H9 (cell line): ENCODE data around the gene AMOTL1. TPM values are rescaled to one million over a fixed set of nuclear protein-coding genes. Genes with fewer than 3 reads are reported as not detected.
A peak's percentile ranks its signal among the peaks of the same experiment; 100 is the strongest.

ENCODE experiments used
- DNase-seq: peaks from one replicate; pipeline ENCODE4 v3.0.0-alpha.2; 2017
- H2AFZ ChIP-seq: one replicate; pipeline ENCODE4 v1.6.1; 2013; ENCODE audit warnings: mild to moderate bottlenecking, low read length, control low read depth, moderate library complexity
- H2AK5ac ChIP-seq: 2 replicates; pipeline ENCODE4 v1.6.1; 2013; ENCODE audit warnings: low read length, control low read depth, mixed read lengths; ENCODE audit not compliant: insufficient read length
- H2BK120ac ChIP-seq: one replicate; pipeline ENCODE4 v1.6.1; 2013; ENCODE audit warnings: low read depth, mild to moderate bottlenecking, low read length, control low read depth, inconsistent platforms; ENCODE audit not compliant: poor library complexity, severe bottlenecking
- H2BK12ac ChIP-seq: 2 replicates; pipeline ENCODE4 v1.6.1; 2013; ENCODE audit warnings: low read length, control low read depth, mixed read lengths, low read depth; ENCODE audit not compliant: insufficient read length
- H2BK15ac ChIP-seq: 2 replicates; pipeline ENCODE4 v1.6.1; 2013; ENCODE audit warnings: low read depth, low read length, control low read depth
- H2BK20ac ChIP-seq: one replicate; pipeline ENCODE4 v1.6.1; 2013; ENCODE audit warnings: low read depth, mild to moderate bottlenecking, low read length, control low read depth, inconsistent platforms; ENCODE audit not compliant: poor library complexity, severe bottlenecking
- H2BK5ac ChIP-seq: 2 replicates; pipeline ENCODE4 v1.6.1; 2013; ENCODE audit warnings: low read length, control low read depth, mixed read lengths; ENCODE audit not compliant: insufficient read length
- H3K14ac ChIP-seq: 2 replicates; pipeline ENCODE4 v1.6.1; 2013; ENCODE audit warnings: low read length, control low read depth; ENCODE audit not compliant: insufficient read depth
- H3K18ac ChIP-seq: 2 replicates; pipeline ENCODE4 v1.6.1; 2013; ENCODE audit warnings: low read depth, mild to moderate bottlenecking, mixed read lengths, low read length, control low read depth; ENCODE audit not compliant: insufficient read length
- H3K23ac ChIP-seq: 2 replicates; pipeline ENCODE4 v1.6.1; 2013; ENCODE audit warnings: low read length, control low read depth, mixed read lengths, low read depth; ENCODE audit not compliant: insufficient read length
- H3K23me2 ChIP-seq: 2 replicates; pipeline ENCODE4 v1.6.1; 2013; ENCODE audit warnings: low read depth, mild to moderate bottlenecking, mixed read lengths, low read length, control low read depth; ENCODE audit not compliant: insufficient read length, poor library complexity, severe bottlenecking
- H3K27ac ChIP-seq: 2 replicates; pipeline ENCODE4 v1.5.1; 2013; ENCODE audit warnings: low read length, control low read depth, mixed read lengths, low read depth; ENCODE audit not compliant: insufficient read length
- H3K27me3 ChIP-seq: 2 replicates; pipeline ENCODE4 v1.6.1; 2013; ENCODE audit warnings: low read length, control low read depth, inconsistent platforms; ENCODE audit not compliant: insufficient read depth
- H3K4ac ChIP-seq: 2 replicates; pipeline ENCODE4 v1.6.1; 2013; ENCODE audit warnings: low read depth, mild to moderate bottlenecking, control low read depth, inconsistent platforms, low read length, moderate library complexity
- H3K4me1 ChIP-seq: 2 replicates; pipeline ENCODE4 v1.6.1; 2013; ENCODE audit warnings: low read length, control low read depth, inconsistent platforms; ENCODE audit not compliant: insufficient read depth
- H3K4me2 ChIP-seq: 2 replicates; pipeline ENCODE4 v1.6.1; 2013; ENCODE audit warnings: low read length, control low read depth, mixed read lengths; ENCODE audit not compliant: insufficient read length, insufficient read depth
- H3K56ac ChIP-seq: 2 replicates; pipeline ENCODE4 v1.6.1; 2013; ENCODE audit warnings: low read depth, mild to moderate bottlenecking, mixed read lengths, low read length, control low read depth; ENCODE audit not compliant: insufficient read length
- H3K79me1 ChIP-seq: 2 replicates; pipeline ENCODE4 v1.6.1; 2013; ENCODE audit warnings: low read depth, mild to moderate bottlenecking, moderate library complexity, low read length, control low read depth, inconsistent platforms; ENCODE audit not compliant: insufficient read depth, poor library complexity, severe bottlenecking
- H3K79me2 ChIP-seq: 2 replicates; pipeline ENCODE4 v1.6.1; 2013; ENCODE audit warnings: low read length, control low read depth, inconsistent platforms; ENCODE audit not compliant: insufficient read depth
- H3K9ac ChIP-seq: 2 replicates; pipeline ENCODE4 v1.6.1; 2013; ENCODE audit warnings: low read length, control low read depth, mixed read lengths; ENCODE audit not compliant: insufficient read length; ENCODE audit errors: extremely low read depth
- H3K9me3 ChIP-seq: one replicate; pipeline ENCODE4 v1.6.1; 2013; ENCODE audit warnings: low read depth, low read length, inconsistent platforms; ENCODE audit not compliant: control insufficient read depth
- H3T11ph ChIP-seq: one replicate; pipeline ENCODE4 v1.6.1; 2013; ENCODE audit warnings: mild to moderate bottlenecking, low read length, control low read depth, inconsistent platforms
- H4K20me1 ChIP-seq: one replicate; pipeline ENCODE4 v1.6.1; 2013; ENCODE audit not compliant: control insufficient read depth, insufficient read length, insufficient read depth
- H4K5ac ChIP-seq: 2 replicates; pipeline ENCODE4 v1.6.1; 2013; ENCODE audit warnings: low read depth, mild to moderate bottlenecking, mixed read lengths, low read length, control low read depth; ENCODE audit not compliant: insufficient read length
- H4K8ac ChIP-seq: replicated peaks from 2 replicates; pipeline ENCODE4 v1.6.1; 2013; ENCODE audit warnings: low read length, control low read depth, mixed read lengths, low read depth; ENCODE audit not compliant: insufficient read length
- H4K91ac ChIP-seq: 2 replicates; pipeline ENCODE4 v1.6.1; 2013; ENCODE audit warnings: low read depth, mild to moderate bottlenecking, moderate library complexity, mixed read lengths, low read length, control low read depth; ENCODE audit not compliant: insufficient read length
- H3K27ac Mint-ChIP-seq, 3 experiments: 2 replicates in 2 of 3; 3 replicates in 1 of 3; pipeline ENCODE4 v1.8.0; 2020 to 2021; ENCODE audit warnings: mixed read lengths in 3 of 3, mild to moderate bottlenecking in 1 of 3, moderate library complexity in 1 of 3
- H3K27me3 Mint-ChIP-seq: 2 replicates; pipeline ENCODE4 v1.8.0; 2021; ENCODE audit warnings: low read depth, mild to moderate bottlenecking, moderate library complexity, mixed read lengths
- H3K36me3 Mint-ChIP-seq, 3 experiments: 2 replicates in 2 of 3; 3 replicates in 1 of 3; pipeline ENCODE4 v1.8.0; 2020 to 2021; ENCODE audit warnings: low read depth in 3 of 3, mixed read lengths in 3 of 3; ENCODE audit not compliant: insufficient read depth in 1 of 3
- H3K4me1 Mint-ChIP-seq, 2 experiments: 2 replicates each; pipeline ENCODE4 v1.8.0; 2020; ENCODE audit warnings: mixed read lengths in 2 of 2
- H3K4me3 Mint-ChIP-seq, 2 experiments: 2 replicates in 1 of 2; 3 replicates in 1 of 2; pipeline ENCODE4 v1.8.0; 2020 to 2021; ENCODE audit warnings: mild to moderate bottlenecking in 2 of 2, mixed read lengths in 2 of 2, moderate library complexity in 1 of 2
- H3K9me3 Mint-ChIP-seq, 2 experiments: 2 replicates in 1 of 2; 3 replicates in 1 of 2; pipeline ENCODE4 v1.8.0; 2020; ENCODE audit warnings: mild to moderate bottlenecking in 2 of 2, mixed read lengths in 2 of 2, moderate library complexity in 1 of 2
- CTCF ChIP-seq: fragments of 200-600 bp; sonication (generic); conservative IDR thresholded peaks from 3 replicates; pipeline ENCODE4 v1.8.0; 2021; ENCODE audit warnings: antibody characterized with exemption, mild to moderate bottlenecking
- whole genome bisulfite sequencing: extraction: QIAGEN DNeasy Blood & Tissue Kit; methylation state at CpG from one replicate; pipeline ENCODE4 v1.1.7; 2013; ENCODE audit warnings: missing lambda C conversion rate, low lambda C conversion rate, mixed read lengths; ENCODE audit not compliant: insufficient read length; ENCODE audit errors: extremely low coverage; 5-methylcytosine and 5-hydroxymethylcytosine counted together
- total RNA-seq: library from RNA; stranded (reverse); gene quantifications from 2 replicates; pipeline ENCODE4 v1.2.1, GENCODE V29; 2021

Gene AMOTL1
- total RNA-seq, 1 experiment from 2014 or later: 18.5 TPM

- H4K91ac ChIP-seq: no peak overlapping the region
- no CpG with 5 or more reads among the region's 91 CpGs for WGBS
- Mint-ChIP-seq H3K27me3 (peaks cover 21% of the 10 kb centered on the region), H3K36me3 (peaks cover 0 to 6% (median 6%) of the 10 kb centered on the region in 3 experiments; a peak in 4 of 7 replicates), H3K27ac (no peak overlapping the region; a peak in 1 of 7 replicates), H3K4me3 (peak overlapping the region; percentile 84 to 89), H3K9me3 (peaks cover 0 to 4% of the 10 kb centered on the region in 2 experiments; a peak in 3 of 5 replicates), H3K4me1 (peaks cover 38 to 39% of the 10 kb centered on the region in 2 experiments)
- no peak overlapping the region for H2AK5ac ChIP-seq
- no peak overlapping the region for H2BK5ac ChIP-seq
- peak overlapping the region; percentile 88 for H3K4me2 ChIP-seq
- no peak overlapping the region for H3K18ac ChIP-seq
- H2AFZ ChIP-seq: no peak overlapping the region
- no peak overlapping the region for H3K56ac ChIP-seq
- H2BK20ac ChIP-seq: no peak overlapping the region
- no peaks in the 10 kb centered on the region for H3K9me3 ChIP-seq
- no peak overlapping the region for H2BK120ac ChIP-seq
- peak; percentile 39 for DNase-seq
- peaks cover 3% of the 10 kb centered on the region; the same call in 1 of the 2 replicates for H3K4me1 ChIP-seq
- H2BK12ac ChIP-seq: no peak overlapping the region
- peaks cover 13% of the 10 kb centered on the region for H3K23me2 ChIP-seq
- no peak overlapping the region for H2BK15ac ChIP-seq
- no peak overlapping the region for H3K23ac ChIP-seq
- H3K14ac ChIP-seq: peak overlapping the region; percentile 81
- H3K79me1 ChIP-seq: peaks cover 3% of the 10 kb centered on the region
- H4K5ac ChIP-seq: no peak overlapping the region
- H4K8ac ChIP-seq: no peak overlapping the region
- H3K9ac ChIP-seq: peak overlapping the region; percentile 61
- no peak overlapping the region for H3K4ac ChIP-seq
- H3K27ac ChIP-seq: no peak overlapping the region
- peaks cover 35% of the 10 kb centered on the region; the same call in 1 of the 2 replicates for H3K27me3 ChIP-seq
- H4K20me1 ChIP-seq: no peaks in the 10 kb centered on the region
- no peak for TF ChIP-seq CTCF
- peaks cover 6% of the 10 kb centered on the region; the same call in 1 of the 2 replicates for H3K79me2 ChIP-seq
- H3T11ph ChIP-seq: no peak overlapping the region
Measured at GRCh38 chr11:94768602-94769541, 716 bp downstream of the AMOTL1 start.
